NCI-H2081 (cell line): Measurements from ENCODE around the gene FIS1.
"Not testable (repeated sequence)": the region's sequence is repeated elsewhere in the genome, so short reads cannot be mapped to it uniquely, and the experiment has no call there.

Experiments
- DNase-seq, 2 experiments: peaks; one replicate each; lab custom pipeline; 2025; lab: John Stamatoyannopoulos, UW

The FIS1 gene

GRCh38 chr7:101244375-101245146 lies at the start of gene FIS1:
Gene FIS1, minus strand, starts transcription at chr7:101245081. Its CDS starts 77 bp downstream, at chr7:101245004.
- DNase-seq = peak; percentile 92 to 96

- no peak for DNase-seq
These were observed 49.4 kb upstream of the FIS1 start for GRCh38 chr7:101294039-101294831.

GRCh38 chr7:101293069-101294021 lies 48.5 kb upstream of the FIS1 start:
- not testable (repeated sequence) for DNase-seq

GRCh38 chr7:101292566-101292965 lies 47.7 kb upstream of the FIS1 start:
- DNase-seq = not testable (repeated sequence)

GRCh38 chr7:101290186-101291037 lies 45.5 kb upstream of the FIS1 start:
- peak; percentile 51 to 62 for DNase-seq

GRCh38 chr7:101289687-101290086 lies 44.8 kb upstream of the FIS1 start:
- DNase-seq = not testable (repeated sequence)

GRCh38 chr7:101288439-101288838 lies 43.6 kb upstream of the FIS1 start:
- DNase-seq = no peak

GRCh38 chr7:101287032-101287431 lies 42.2 kb upstream of the FIS1 start:
- no peak for DNase-seq

GRCh38 chr7:101285880-101286279 lies 41.0 kb upstream of the FIS1 start:
- DNase-seq = not testable (repeated sequence)

- DNase-seq = no peak
These were observed 40.3 kb upstream of the FIS1 start for GRCh38 chr7:101285171-101285570.

- not testable (repeated sequence) for DNase-seq
These were observed 36.0 kb upstream of the FIS1 start for GRCh38 chr7:101280912-101281311.

- DNase-seq = no peak
These were observed 33.8 kb upstream of the FIS1 start for GRCh38 chr7:101278461-101279292.

- DNase-seq = no peak
These were observed 32.3 kb upstream of the FIS1 start for GRCh38 chr7:101277155-101277554.

- DNase-seq = no peak
These were observed 28.3 kb upstream of the FIS1 start for GRCh38 chr7:101273206-101273605.

GRCh38 chr7:101271021-101271420 lies 26.1 kb upstream of the FIS1 start:
- no peak for DNase-seq

GRCh38 chr7:101269664-101270063 lies 24.8 kb upstream of the FIS1 start:
- no peak for DNase-seq

GRCh38 chr7:101265622-101266516 lies 21.0 kb upstream of the FIS1 start:
- DNase-seq = no peak

- DNase-seq = not testable (repeated sequence)
These were observed 19.3 kb upstream of the FIS1 start for GRCh38 chr7:101264102-101264706.
